HTR-8/SVneo (cell line): ENCODE data around the gene ZDHHC14.

Experiments used
- DNase-seq: peaks from one replicate; pipeline ENCODE4 v3.0.0; 2011; ENCODE audit warnings: low spot score, mixed read lengths; ENCODE audit not compliant: insufficient read length
- FAIRE-seq: peaks from 2 replicates; lab custom pipeline; 2011; peaks lifted over from hg19 to GRCh38; lab: Jason Lieb, UNC

The ZDHHC14 gene

DNA sequence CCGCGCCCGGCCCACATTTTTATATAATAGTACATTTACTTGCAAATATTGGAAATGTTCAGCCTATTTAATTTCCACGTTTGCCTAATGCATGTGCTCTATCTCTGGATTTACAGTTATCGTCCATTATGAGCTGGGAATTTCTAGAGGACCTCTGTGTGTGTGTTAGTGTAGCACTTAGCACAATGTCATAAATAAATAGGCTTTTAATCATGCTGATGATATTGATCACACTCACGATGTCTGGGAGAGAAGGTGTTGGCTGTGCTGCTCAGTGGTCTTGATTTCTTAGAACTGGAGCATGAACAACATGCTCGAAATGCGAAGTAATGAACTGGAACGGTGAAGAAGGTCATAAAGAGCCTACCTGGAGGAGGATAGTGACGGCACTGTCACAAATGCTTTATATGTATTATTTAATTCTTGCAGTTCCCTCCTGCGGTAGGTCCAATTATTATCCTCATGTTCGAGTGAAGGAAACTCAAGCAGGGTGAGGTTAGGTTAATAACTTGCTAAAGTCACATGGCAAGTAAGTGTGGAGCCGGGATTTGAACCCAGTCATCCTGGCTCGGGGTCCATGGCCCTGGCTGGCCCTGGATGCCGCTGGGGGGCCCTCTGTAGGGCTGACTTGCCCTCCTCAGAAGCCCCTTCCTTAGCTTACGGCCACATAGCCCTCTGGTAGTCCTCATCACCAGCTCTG lies 130.8 kb downstream of the ZDHHC14 start:
- FAIRE-seq (no peak), DNase-seq (no peak)

DNA sequence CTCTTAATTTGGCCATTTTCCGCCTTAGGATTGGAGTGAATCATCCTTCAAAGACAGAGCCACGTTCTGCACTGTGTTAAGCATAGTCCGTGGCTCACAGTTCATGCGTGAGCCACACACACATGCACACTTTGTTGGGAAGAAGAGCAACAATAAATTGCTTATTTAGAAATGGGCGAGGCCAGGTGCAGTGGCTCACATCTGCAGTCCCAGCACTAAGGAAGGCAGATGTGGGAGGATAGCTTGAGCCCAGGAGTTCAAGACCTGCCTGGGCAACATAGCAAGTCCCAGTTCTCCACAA lies 131.3 kb downstream of the ZDHHC14 start:
- FAIRE-seq (no peak), DNase-seq (no peak)

DNA sequence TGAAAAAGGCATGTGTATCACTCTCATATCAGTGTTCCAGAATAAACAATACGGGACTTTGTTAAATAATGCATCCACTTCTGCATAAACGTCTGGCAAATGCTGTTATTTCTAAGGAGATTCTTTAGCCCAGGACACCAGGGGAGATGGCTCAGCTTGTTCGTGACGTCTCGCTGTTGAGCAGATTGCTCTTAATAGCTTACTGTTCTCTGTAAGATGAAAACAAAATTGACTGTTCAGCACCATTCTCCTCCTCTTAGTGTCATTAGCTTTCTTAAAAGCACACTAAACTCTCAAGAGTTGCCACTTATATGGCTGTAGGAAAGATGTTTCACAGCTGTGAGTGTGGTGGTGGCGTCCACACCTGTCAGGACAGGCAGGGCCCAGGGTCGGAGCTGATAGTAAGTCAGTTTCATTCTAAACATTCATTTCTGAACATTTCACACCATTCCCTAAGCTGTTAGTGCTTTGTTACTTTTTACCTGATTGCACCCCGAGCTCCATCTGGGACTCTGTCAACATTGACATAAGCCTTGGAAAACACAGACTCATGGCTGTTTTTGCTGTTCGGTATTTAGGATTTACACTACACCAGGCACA lies 132.1 kb downstream of the ZDHHC14 start:
- DNase-seq (no peak), FAIRE-seq (no peak)

DNA sequence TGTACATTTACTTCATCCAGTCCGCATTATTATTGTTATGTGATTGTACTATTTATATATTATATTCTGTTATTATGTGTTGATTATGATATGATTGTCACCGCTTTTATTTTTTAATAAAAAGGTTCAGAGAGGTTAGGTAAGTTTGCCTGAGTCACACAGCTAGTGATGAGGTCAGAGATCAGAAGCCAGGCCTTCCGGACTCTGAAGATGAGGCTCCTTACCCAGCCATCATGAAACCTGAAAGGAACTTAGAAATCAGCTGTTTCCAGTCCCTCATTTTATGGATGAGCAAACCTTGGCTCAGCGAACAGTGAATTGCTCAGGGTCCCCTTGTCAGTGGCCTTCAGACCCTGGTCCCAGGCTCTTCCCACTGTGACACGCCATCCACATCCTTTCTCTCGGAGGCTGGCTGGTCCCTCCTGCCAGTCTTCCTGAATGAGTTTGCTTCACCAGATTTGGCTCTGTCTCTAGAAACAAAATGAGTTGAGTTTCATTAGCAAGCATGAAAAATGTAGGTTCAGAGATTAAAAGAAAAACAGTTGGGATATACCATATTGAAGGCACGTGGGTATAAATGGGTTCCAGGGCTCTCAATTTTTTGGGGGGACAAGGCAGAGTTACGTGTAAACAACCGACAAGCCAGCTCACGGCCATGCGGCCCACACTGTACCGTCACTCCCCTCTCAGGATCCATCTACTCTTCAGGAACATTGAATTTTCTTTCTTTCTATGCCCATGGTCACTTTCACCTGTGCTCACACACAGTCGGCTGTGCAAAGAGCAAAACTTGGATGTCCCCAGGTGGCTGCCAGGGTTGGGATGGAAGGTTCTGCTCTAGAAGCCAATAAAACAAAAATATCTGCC lies 132.9 kb downstream of the ZDHHC14 start:
- DNase-seq (no peak), FAIRE-seq (no peak)

DNA sequence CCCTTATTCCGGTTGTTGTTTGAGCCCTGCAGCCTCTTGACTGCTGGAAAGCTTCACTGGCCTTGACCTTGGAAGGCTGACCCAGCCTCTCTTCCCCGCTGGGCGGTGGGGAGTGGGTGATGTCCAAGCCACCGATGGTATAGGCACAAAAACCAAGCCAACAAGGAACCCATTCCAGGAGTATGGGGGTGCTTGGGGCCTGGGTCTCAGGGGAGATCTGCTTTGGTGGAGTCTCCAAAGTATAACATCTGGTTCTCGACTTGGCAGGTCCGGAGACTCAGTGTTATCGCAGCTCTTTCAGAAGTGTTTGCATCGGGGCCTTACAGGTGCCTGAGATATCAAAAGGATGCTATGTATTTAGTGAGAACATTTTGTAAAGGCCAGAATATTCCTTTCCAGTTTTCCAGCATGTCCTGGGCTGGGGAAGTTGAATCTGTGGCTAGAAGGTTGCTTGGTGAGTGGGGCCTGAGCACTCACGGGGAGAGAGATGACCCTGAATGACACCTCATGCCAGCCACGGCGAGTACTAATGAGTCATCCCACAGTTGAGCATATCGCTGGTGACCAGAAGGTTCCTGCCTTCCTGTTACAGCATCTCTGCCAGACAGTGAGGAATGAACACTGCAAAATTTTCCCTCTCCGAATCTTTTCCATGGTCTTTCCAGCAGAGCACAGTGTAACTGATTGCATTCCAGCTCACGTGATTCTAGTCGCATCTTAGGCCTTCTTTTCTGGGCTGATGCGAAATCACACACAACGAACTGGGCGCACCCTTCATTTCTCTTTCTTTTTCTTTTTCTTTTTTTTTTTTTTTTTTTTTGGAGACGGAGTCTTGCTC lies 133.9 kb downstream of the ZDHHC14 start:
- DNase-seq: peak; percentile 78
- FAIRE-seq: peak; percentile 93

DNA sequence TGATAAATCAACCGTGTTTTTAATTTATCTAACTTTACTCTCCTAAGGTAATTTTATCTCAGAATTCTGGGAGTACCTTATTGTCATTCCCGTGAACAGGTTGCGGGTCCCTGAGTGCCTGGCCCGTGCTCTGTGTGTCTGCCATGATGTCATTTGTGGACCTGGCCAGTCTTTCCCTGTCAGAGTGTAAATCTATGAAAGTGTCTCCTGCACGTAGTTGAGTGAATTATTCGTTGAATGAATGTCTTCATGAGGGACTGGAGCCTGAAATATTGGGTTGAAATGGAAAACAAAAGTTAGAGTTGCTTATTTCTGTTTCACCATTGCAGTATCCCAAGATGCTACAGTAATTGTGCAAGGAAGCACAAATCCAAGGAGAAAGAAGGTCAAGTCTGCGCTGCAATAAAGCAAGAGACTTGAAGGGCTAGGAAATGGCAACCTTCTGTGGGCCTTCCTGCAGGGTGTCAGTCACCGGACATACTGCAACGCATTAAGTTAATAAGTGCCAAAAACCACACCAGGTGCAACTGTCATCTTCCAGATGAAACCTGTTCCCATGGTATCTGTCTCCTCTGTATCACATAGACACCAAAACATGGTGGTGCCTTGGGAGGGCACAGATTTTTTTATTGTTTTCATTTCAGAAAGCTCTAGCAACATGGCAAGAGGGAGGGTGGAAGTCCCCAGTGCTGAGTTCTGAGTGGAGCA lies 135.5 kb downstream of the ZDHHC14 start:
- DNase-seq (no peak), FAIRE-seq (no peak)

DNA sequence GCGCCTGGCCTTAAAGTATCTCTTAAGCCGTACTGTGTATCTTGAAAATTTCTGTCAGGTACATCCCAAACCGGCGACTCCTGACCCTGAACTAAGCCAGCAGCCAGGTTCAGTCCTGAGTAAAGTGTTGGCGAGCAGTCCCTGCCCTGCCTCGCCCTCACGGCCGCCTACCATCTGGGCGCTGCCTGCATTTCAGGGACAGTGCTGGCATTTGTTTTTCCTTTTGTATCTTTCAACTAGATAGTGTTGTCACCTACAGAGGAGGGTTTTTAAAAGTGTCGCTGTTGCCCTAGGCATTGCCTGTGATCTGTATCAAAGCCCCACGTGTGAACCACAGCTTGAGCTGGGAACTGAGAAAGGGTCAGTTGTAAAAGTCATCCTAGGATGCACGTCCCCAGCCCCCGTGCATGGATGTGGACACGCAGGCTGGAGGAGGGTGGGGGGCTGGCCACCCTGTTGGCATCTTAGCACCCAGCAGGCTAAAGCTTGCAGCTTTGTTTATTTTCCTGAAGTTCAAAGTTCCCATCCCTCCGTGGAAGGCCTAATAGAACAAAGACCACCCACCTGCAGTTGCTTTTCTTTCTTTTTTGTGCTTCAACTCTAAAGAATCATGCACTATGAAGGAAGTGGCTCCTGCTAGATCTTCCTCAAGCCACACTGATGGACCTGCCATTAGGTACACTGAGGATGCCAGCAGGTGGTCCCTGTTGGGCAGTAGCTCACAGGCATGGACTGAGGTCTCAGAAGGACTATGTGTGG lies 136.8 kb downstream of the ZDHHC14 start:
- no peak for FAIRE-seq
- no peak for DNase-seq

DNA sequence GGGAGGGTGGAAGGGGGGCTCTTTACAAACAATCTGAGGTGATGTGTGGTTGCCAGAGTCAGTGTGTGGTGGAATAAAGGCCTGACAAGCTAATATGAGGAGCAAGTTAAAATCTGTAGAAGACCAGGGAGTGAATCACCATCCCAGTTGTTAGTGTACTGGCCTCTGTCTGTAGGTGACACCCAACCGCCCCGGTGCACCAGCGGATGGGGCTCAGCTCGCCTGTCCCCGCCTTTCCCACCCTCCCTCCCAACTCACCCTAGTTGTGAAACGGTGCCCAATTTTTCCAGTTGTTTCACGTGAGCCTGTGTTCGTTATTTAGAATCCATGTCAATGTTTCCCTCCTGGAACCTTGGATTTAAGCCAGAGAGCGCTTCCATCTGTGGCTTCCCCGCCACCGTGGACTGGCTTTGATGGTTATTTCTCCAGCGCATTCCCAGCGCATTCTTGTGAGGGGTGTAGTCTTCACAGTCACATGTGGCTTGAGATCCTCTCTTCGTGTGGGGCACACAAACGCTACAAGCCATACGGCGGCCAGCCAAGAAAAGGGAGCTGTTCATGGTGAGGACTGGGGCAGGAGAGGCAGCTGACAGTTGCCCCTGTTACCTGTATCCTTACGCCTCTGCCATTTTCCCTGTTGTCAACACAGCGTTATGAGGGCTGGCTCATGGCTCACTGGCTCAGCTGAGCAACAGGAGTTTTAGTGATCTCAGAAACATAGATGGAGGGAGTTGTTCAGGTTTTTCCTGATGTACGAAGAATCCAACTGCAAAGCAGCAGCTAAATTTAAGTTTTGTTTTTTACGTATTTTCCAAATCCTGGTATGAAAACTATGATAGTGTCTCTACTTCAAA lies 137.6 kb downstream of the ZDHHC14 start:
- DNase-seq (no peak), FAIRE-seq (no peak)

DNA sequence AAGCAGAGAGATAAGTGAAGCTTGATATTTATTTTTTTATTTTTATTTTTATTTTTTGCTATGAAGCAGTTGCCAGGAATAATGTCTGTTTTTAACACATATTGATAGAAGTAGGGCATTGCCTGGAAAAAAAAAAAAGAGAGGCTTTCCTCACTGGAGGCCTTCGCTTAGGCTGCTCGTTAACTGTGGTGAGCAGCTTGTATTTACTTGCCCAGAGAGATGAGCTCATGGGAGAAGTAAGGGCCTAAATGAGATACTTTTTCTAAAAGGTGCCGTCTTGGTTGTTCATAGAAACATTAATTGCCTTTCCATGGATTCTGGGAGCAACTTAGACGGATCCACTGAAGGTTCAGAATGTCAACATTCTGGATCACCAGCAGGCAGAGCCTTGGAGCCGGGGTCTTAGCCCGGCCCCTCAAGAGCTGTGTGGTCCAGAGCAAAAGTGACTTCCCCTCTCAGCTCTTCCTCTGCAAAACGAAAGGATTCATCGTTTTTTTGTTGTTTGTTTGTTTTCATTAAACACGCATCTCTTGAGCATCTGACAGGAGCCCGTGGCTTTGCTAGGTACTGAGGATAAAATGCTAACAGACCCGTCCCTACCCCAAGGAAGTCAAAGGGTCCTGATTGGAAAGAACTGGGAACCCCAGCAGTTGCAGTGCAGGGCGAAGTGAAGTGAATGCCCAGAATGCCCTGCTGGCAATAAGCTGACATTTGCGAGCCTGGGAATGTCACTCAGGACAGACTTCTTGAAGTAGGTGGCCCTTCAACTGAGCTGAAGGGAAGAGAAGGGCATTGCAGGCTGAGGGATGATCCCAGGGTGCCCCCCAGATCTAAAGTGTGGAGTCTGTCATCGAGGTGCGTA lies 138.5 kb downstream of the ZDHHC14 start:
- peak; percentile 26 for FAIRE-seq
- no peak for DNase-seq

DNA sequence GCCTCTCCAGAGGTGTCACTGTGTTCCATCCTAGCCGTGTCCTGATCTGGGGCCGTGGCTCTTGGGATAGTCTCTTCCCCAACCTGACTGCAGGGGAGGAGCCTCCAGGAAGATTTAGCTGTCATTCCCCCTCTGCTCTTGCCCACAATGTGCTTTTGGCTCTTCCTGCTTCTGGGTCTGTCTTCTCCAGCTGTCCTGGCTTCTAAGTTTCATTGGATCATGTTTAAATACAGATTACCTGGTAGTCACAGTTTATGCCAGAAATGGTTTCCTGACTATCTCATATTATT lies 139.1 kb downstream of the ZDHHC14 start:
- DNase-seq (no peak), FAIRE-seq (no peak)

DNA sequence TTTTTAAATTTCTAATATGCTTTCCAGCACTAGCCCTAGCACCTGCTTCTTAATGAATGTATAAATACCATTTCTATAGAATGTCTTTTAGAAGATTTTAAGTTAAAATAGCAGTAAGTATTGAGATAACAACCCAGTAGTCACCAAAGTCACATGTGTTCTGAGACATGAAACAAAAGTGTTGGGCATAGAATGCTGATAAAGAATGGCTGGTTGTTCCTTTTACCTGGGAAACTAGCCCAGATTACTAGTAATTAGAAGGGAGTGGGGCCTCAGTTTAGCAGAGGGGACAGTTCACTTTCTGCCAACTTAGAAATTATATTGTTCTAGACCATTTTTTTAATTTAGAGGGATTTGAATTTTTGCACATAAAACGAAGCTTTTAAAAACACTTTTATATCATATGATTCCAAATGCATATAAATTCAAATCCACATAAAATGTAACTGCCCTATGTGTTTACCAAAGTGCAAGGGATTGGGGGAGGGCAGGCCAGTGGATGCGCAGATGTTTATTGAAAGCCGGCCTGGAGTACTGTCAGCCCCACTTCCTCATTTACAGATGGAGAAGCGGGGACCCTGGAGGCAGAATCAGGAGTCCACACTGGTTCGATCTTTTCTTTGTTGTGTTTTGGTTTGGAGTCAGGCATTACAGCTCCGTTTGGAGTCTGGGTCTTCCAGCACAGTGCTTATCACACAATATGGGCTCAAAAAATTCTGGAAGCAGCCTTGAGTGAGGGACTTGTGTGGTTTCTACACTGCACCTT lies 139.8 kb downstream of the ZDHHC14 start:
- DNase-seq (no peak), FAIRE-seq (no peak)

DNA sequence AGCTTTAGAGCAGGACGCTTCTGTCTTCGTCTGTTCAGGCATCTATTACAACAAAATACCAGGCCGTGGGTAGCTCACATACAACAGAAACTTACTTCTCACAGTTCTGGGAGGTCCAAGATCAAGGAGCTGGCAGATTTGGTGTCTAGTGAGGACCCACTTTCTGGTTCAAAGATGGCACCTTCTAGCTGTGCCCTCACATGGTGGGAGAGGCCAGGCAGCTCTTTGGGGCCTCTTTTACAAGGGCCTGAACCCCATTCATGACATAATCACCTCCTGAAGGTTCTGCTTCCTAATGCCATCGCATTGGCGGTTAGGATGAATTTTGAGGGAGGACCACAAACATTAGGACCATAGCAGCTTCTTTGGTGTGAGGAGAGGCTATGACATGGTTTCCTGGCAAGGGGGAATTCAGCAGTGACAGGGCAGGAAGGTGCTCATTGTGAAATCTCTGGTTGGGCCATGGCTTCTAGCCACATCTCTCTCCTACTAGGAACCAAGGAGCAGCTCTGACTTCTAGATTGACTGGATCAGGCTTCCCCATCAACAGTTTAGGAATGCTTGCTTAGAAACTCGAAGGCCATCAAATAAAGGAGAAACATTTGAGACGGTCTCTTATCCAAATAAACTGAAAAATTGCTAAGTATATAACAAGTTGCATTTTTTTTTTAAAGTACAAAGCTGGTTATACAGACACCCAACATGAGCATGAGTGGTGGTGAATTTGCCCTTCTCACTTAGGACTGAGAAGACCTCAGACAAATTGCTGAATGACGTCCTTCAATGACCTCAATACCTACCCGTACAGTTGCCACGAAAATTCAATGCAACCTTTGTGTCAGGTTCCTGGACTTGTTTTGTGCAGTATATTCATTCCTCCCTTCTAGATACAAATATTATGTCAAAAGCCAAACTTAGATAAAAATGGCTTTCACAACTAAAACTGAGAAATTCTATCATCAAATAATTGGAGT lies 140.7 kb downstream of the ZDHHC14 start:
- DNase-seq: no peak
- FAIRE-seq: no peak

DNA sequence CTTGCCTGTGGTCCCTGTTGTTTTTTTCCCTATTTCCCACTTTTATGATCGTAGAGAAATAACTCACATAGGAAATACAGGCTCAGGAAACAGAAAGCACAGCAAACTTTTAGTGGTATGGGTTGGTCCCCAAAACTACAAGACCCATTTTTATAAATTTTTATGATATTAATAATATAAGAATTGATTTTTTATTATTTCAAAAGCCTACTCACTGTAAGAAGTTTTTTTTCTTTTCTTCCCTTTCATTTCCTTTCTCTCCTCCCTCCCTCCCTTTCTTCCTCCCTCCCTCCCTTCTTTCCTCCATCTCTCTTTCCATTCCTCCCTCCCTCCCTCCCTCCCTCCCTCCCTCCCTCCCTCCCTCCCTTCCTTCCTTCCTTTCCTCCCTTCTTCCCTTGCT lies 141.5 kb downstream of the ZDHHC14 start:
- DNase-seq: no peak
- FAIRE-seq: no peak

DNA sequence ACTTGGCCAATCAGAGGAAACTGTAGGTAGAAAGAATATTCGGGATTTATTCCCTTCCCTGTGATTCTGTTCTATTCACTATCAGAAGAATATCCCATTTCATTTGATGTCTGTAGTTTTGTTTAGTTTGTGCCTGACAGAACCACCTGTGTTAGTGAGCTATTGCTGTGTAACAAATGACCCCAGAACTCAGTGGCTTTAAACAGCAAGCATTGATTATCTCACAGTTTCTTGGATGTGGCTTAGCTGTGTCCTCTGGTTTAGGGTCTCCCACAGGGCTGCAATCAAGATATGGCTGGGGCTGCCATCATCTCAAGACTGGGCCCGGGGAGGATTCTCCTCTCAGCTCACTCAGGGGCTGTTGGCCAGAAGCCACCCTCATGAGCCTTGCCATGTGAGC lies 143.7 kb downstream of the ZDHHC14 start:
- no peak for FAIRE-seq
- DNase-seq: no peak

DNA sequence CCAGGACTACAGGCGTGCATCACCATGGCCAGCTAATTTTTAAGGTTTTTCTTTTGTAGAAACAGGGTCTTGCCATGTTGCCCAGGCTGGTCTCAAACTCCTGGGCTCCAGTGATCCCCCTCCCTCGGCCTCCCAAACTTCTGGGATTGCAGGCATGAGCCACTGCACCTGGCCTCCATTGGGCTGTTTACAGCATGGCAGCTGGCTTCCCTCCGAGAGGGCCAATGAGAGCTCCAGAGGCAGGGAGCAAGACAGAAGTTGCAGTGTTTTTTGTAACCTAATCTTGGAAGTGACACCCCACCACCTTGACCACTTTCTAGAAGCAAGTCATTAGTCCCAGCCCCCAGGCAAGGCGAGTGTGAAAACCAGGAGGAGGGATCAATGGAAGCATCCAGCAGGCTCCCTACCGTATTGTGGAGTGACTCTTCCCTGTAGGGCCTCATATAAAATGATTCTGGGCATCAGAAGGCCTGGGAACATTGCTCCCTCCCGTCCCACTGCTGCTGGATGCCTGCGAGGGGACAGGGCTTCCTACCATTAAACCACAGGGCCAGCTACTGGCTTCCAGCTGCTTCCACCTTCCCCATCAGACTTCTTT lies 144.4 kb downstream of the ZDHHC14 start:
- FAIRE-seq: no peak

More for the DNA sequence above, 144.4 kb downstream of the ZDHHC14 start:
- no peak for DNase-seq
